ENCODE data around the gene MEGF8. TPM values are rescaled to one million over a fixed set of nuclear protein-coding genes. Genes with fewer than 3 reads are reported as not detected.

MEGF8 gene
- polyA plus RNA-seq, 1 donor from 2014 or later = 21.5 TPM

- TF ChIP-seq MXI1 (conservative IDR thresholded peaks at IDR 0.05; ENCODE audit: poor library complexity, severe bottlenecking) = no peak
- no peak for TF ChIP-seq EZH2 (IDR thresholded peaks at IDR 0.05; ENCODE audit: borderline replicate concordance, insufficient read depth, low read length, poor library complexity, severe bottlenecking)
- TF ChIP-seq, protein P1, sequence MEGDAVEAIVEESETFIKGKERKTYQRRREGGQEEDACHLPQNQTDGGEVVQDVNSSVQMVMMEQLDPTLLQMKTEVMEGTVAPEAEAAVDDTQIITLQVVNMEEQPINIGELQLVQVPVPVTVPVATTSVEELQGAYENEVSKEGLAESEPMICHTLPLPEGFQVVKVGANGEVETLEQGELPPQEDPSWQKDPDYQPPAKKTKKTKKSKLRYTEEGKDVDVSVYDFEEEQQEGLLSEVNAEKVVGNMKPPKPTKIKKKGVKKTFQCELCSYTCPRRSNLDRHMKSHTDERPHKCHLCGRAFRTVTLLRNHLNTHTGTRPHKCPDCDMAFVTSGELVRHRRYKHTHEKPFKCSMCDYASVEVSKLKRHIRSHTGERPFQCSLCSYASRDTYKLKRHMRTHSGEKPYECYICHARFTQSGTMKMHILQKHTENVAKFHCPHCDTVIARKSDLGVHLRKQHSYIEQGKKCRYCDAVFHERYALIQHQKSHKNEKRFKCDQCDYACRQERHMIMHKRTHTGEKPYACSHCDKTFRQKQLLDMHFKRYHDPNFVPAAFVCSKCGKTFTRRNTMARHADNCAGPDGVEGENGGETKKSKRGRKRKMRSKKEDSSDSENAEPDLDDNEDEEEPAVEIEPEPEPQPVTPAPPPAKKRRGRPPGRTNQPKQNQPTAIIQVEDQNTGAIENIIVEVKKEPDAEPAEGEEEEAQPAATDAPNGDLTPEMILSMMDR (IDR thresholded peaks at IDR 0.05; ENCODE audit: poor library complexity, severe bottlenecking) = no peak
- no peak for TF ChIP-seq EP300 (conservative IDR thresholded peaks at IDR 0.05; ENCODE audit: poor library complexity, severe bottlenecking)
- no peak for TF ChIP-seq RAD21 (conservative IDR thresholded peaks at IDR 0.05)
- no peak for TF ChIP-seq SMC3 (conservative IDR thresholded peaks at IDR 0.05; ENCODE audit: poor library complexity)
- TF ChIP-seq TAF1 (IDR thresholded peaks at IDR 0.05; ENCODE audit: low read depth) = no peak
- TF ChIP-seq POLR2AphosphoS5 (IDR thresholded peaks at IDR 0.05) = no peak
- Histone ChIP-seq H3K9me3 (ENCODE audit: low read length) (no peaks in the 10 kb centered on the region), H3K27me3 (ENCODE audit: insufficient read depth, low read depth, low read length) (no peaks in the 10 kb centered on the region), H4K20me1 (ENCODE audit: insufficient read depth) (no peaks in the 10 kb centered on the region), H3K4me3 (ENCODE audit: low read length) (no peak overlapping the region), H3K36me3 (ENCODE audit: insufficient read depth, low read length) (no peaks in the 10 kb centered on the region), H3K79me2 (replicated peaks; ENCODE audit: insufficient read depth, low read length) (no peaks in the 10 kb centered on the region), H3K27ac (ENCODE audit: low read length) (no peak overlapping the region), H3K9ac (ENCODE audit: low read length) (no peak overlapping the region), H3K9me2 (ENCODE audit: insufficient read depth, low read length) (no peaks in the 10 kb centered on the region), H3F3A (ENCODE audit: insufficient read depth, low read length, poor library complexity, severe bottlenecking) (no peaks in the 10 kb centered on the region), H2AFZ (ENCODE audit: low read depth, low read length) (no peak overlapping the region), H3K4me2 (ENCODE audit: low read length) (no peak overlapping the region)
Observed at GRCh38 chr19:42370068-42370520, 44.7 kb downstream of the MEGF8 start.

DNA sequence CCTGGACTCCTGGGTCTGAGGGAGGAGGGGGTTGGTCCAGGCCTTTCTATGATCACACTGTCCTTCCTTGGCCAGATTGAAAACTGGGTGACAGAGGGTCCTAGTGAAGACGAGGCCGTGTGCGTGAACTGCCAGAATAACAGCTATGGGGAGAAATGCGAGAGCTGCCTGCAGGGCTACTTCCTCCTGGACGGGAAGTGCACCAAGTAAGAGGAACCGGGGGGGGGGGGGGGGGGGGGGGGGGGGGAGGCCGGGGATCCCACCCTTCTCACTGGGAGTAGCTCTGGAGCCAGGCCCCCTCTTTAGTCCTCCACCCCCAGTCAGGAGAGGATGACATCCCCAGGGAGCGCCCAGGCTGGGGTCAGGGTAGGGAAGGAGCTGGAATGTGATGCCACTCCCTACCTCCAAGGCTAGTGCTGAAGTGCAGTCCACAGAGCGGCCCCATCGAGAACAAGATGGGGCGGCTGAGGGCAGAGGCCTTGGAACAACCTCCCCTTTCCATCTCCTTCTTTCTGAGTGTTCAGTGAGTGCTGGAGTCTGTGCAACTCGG is 45.3 kb downstream of the MEGF8 start:
- Histone ChIP-seq H2AFZ (ENCODE audit: low read depth, low read length) (no peak overlapping the region), H3K4me2 (ENCODE audit: low read length) (no peak overlapping the region), H3F3A (ENCODE audit: insufficient read depth, low read length, poor library complexity, severe bottlenecking) (no peaks in the 10 kb centered on the region), H3K27ac (ENCODE audit: low read length) (no peak overlapping the region), H3K79me2 (replicated peaks; ENCODE audit: insufficient read depth, low read length) (no peaks in the 10 kb centered on the region), H4K20me1 (ENCODE audit: insufficient read depth) (no peaks in the 10 kb centered on the region), H3K27me3 (ENCODE audit: insufficient read depth, low read depth, low read length) (no peaks in the 10 kb centered on the region), H3K4me3 (ENCODE audit: low read length) (no peak overlapping the region), H3K9me3 (ENCODE audit: low read length) (no peaks in the 10 kb centered on the region), H3K9me2 (ENCODE audit: insufficient read depth, low read length) (no peaks in the 10 kb centered on the region), H3K36me3 (ENCODE audit: insufficient read depth, low read length) (no peaks in the 10 kb centered on the region), H3K9ac (ENCODE audit: low read length) (no peak overlapping the region)
- TF ChIP-seq SMC3 (conservative IDR thresholded peaks at IDR 0.05; ENCODE audit: poor library complexity) (no peak), EZH2 (IDR thresholded peaks at IDR 0.05; ENCODE audit: borderline replicate concordance, insufficient read depth, low read length, poor library complexity, severe bottlenecking) (no peak), TAF1 (IDR thresholded peaks at IDR 0.05; ENCODE audit: low read depth) (no peak), MXI1 (conservative IDR thresholded peaks at IDR 0.05; ENCODE audit: poor library complexity, severe bottlenecking) (no peak), POLR2AphosphoS5 (IDR thresholded peaks at IDR 0.05) (no peak), RAD21 (conservative IDR thresholded peaks at IDR 0.05) (no peak), EP300 (conservative IDR thresholded peaks at IDR 0.05; ENCODE audit: poor library complexity, severe bottlenecking) (no peak)
- TF ChIP-seq, protein P1 (IDR thresholded peaks at IDR 0.05; ENCODE audit: poor library complexity, severe bottlenecking) = no peak
- TF ChIP-seq, protein P2, sequence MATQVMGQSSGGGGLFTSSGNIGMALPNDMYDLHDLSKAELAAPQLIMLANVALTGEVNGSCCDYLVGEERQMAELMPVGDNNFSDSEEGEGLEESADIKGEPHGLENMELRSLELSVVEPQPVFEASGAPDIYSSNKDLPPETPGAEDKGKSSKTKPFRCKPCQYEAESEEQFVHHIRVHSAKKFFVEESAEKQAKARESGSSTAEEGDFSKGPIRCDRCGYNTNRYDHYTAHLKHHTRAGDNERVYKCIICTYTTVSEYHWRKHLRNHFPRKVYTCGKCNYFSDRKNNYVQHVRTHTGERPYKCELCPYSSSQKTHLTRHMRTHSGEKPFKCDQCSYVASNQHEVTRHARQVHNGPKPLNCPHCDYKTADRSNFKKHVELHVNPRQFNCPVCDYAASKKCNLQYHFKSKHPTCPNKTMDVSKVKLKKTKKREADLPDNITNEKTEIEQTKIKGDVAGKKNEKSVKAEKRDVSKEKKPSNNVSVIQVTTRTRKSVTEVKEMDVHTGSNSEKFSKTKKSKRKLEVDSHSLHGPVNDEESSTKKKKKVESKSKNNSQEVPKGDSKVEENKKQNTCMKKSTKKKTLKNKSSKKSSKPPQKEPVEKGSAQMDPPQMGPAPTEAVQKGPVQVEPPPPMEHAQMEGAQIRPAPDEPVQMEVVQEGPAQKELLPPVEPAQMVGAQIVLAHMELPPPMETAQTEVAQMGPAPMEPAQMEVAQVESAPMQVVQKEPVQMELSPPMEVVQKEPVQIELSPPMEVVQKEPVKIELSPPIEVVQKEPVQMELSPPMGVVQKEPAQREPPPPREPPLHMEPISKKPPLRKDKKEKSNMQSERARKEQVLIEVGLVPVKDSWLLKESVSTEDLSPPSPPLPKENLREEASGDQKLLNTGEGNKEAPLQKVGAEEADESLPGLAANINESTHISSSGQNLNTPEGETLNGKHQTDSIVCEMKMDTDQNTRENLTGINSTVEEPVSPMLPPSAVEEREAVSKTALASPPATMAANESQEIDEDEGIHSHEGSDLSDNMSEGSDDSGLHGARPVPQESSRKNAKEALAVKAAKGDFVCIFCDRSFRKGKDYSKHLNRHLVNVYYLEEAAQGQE (IDR thresholded peaks at IDR 0.05; ENCODE audit: borderline replicate concordance) = no peak

Data from neural cell (in vitro differentiated cells).